IMR-90 (cell line): ENCODE data around the gene FBXO22. TPM values are rescaled to one million over a fixed set of nuclear protein-coding genes. Genes with fewer than 3 reads are reported as not detected.
A peak's percentile ranks its signal among the peaks of the same experiment; 100 is the strongest.

Experiments
- ATAC-seq: fragments of 200-7000 bp; cut with Tn5 transposase; 2 replicates; pipeline ENCODE4 v1.9.1; 2020; ENCODE audit warnings: low read depth, mild to moderate bottlenecking, moderate library complexity
- BruUV-seq: library from RNA; stranded (reverse); fragments of 400-500 nt; replicated peaks from 2 replicates; lab custom pipeline; 2021; lab: Mats Ljungman, UMichigan
- CTCF ChIA-PET: fragments of 300-600 bp; formaldehyde crosslinking; extraction: SDS; loops from one replicate; lab custom pipeline; 2021; ENCODE audit warnings: antibody characterized with exemption; lab: Yijun Ruan, JAX
- POLR2A ChIA-PET: fragments of 300-600 bp; sonication (Branson Sonifier 250); formaldehyde crosslinking; loops from one replicate; lab custom pipeline; 2022; ENCODE audit warnings: antibody characterized with exemption; ENCODE audit not compliant: unreplicated experiment; lab: Charles Lee
- DNase-seq: peaks from one replicate; pipeline ENCODE4 v3.0.0; 2013
- H2AFZ ChIP-seq: replicated peaks from 2 replicates; pipeline ENCODE3; 2013; ENCODE audit warnings: low read length, mild to moderate bottlenecking; ENCODE audit not compliant: poor library complexity
- H2AK5ac ChIP-seq: 2 replicates; pipeline ENCODE4 v1.6.1; 2013; ENCODE audit warnings: low read depth, low read length, inconsistent platforms
- H2AK9ac ChIP-seq: replicated peaks from 2 replicates; pipeline ENCODE3; 2013; ENCODE audit warnings: mild to moderate bottlenecking, low read depth, low read length, moderate library complexity; ENCODE audit not compliant: poor library complexity
- H2BK120ac ChIP-seq: 2 replicates; pipeline ENCODE4 v1.6.1; 2013; ENCODE audit warnings: low read depth, low read length, inconsistent platforms
- H2BK15ac ChIP-seq: 3 replicates; pipeline ENCODE4 v1.6.1; 2013; ENCODE audit warnings: low read depth, low read length, inconsistent platforms
- H2BK20ac ChIP-seq: 2 replicates; pipeline ENCODE4 v1.6.1; 2013; ENCODE audit warnings: low read depth, mild to moderate bottlenecking, inconsistent platforms, low read length, moderate library complexity
- H2BK5ac ChIP-seq: 2 replicates; pipeline ENCODE4 v1.6.1; 2013; ENCODE audit warnings: mild to moderate bottlenecking, low read depth, low read length, inconsistent platforms; ENCODE audit not compliant: poor library complexity, severe bottlenecking
- H3K14ac ChIP-seq: replicated peaks from 2 replicates; pipeline ENCODE4 v1.6.1; 2013; ENCODE audit warnings: low read depth, low read length, inconsistent platforms
- H3K18ac ChIP-seq: 2 replicates; pipeline ENCODE4 v1.6.1; 2013; ENCODE audit warnings: low read depth, low read length, control low read depth
- H3K23ac ChIP-seq: 2 replicates; pipeline ENCODE4 v1.6.1; 2013; ENCODE audit warnings: low read depth, low read length, inconsistent platforms
- H3K27ac ChIP-seq: 2 replicates; pipeline ENCODE4 v1.5.1; 2013; ENCODE audit warnings: mild to moderate bottlenecking, control low read depth, low read length; ENCODE audit not compliant: insufficient read depth
- H3K27me3 ChIP-seq: 2 replicates; pipeline ENCODE4 v1.6.1; 2013; ENCODE audit warnings: low read length; ENCODE audit not compliant: control insufficient read depth, insufficient read depth
- H3K36me3 ChIP-seq: 2 replicates; pipeline ENCODE4 v1.6.1; 2013; ENCODE audit warnings: low read length, mixed read lengths; ENCODE audit not compliant: control insufficient read depth, insufficient read depth
- H3K4ac ChIP-seq: 2 replicates; pipeline ENCODE4 v1.6.1; 2013; ENCODE audit warnings: low read depth, low read length, inconsistent platforms
- H3K4me1 ChIP-seq: 2 replicates; pipeline ENCODE4 v1.6.1; 2013; ENCODE audit warnings: low read length, mixed read lengths; ENCODE audit not compliant: control insufficient read depth, insufficient read depth
- H3K4me2 ChIP-seq: 2 replicates; pipeline ENCODE4 v1.6.1; 2013; ENCODE audit warnings: low read depth, mild to moderate bottlenecking, control low read depth, low read length, moderate library complexity
- H3K4me3 ChIP-seq: 2 replicates; pipeline ENCODE4 v1.5.1; 2013; ENCODE audit warnings: low read depth, mild to moderate bottlenecking, control low read depth, low read length, moderate library complexity; ENCODE audit not compliant: insufficient read depth
- H3K56ac ChIP-seq: 2 replicates; pipeline ENCODE4 v1.6.1; 2013; ENCODE audit warnings: low read length, inconsistent platforms; ENCODE audit not compliant: insufficient read depth; ENCODE audit errors: extremely low read depth
- H3K79me1 ChIP-seq, 2 experiments: 2 replicates each; pipeline ENCODE4 v1.6.1; 2013; ENCODE audit warnings: low read length in 2 of 2, inconsistent platforms in 1 of 2, low read depth in 1 of 2
- H3K9ac ChIP-seq: 2 replicates; pipeline ENCODE4 v1.6.1; 2013; ENCODE audit warnings: low read depth, low read length, control low read depth
- H3K9me1 ChIP-seq: 2 replicates; pipeline ENCODE4 v1.6.1; 2013; ENCODE audit warnings: low read length, inconsistent platforms; ENCODE audit not compliant: insufficient read depth
- H3K9me3 ChIP-seq: 2 replicates; pipeline ENCODE4 v1.6.1; 2013; ENCODE audit warnings: low read length; ENCODE audit not compliant: control insufficient read depth, insufficient read depth
- H4K20me1 ChIP-seq: 2 replicates; pipeline ENCODE4 v1.6.1; 2013; ENCODE audit warnings: low read length, inconsistent platforms; ENCODE audit not compliant: insufficient read depth
- H4K5ac ChIP-seq: 2 replicates; pipeline ENCODE4 v1.6.1; 2013; ENCODE audit warnings: mild to moderate bottlenecking, low read depth, low read length, control low read depth
- H4K8ac ChIP-seq, 2 experiments: 2 replicates each; pipeline ENCODE4 v1.6.1; 2013; ENCODE audit warnings: low read depth in 2 of 2, low read length in 2 of 2, control low read depth in 1 of 2, inconsistent platforms in 1 of 2
- H4K91ac ChIP-seq: 2 replicates; pipeline ENCODE4 v1.6.1; 2013; ENCODE audit warnings: low read depth, low read length, inconsistent platforms; ENCODE audit not compliant: insufficient read depth
- BHLHE40 ChIP-seq: fragments of 150-350 bp; IDR thresholded peaks from 2 replicates; pipeline ENCODE4 v1.6.1; 2016; ENCODE audit warnings: mild to moderate bottlenecking, low read depth, low read length
- CEBPB ChIP-seq: IDR thresholded peaks from 2 replicates; pipeline ENCODE4 v1.6.1; 2012; ENCODE audit warnings: low read depth, low read length, improper control_type of control experiment
- MAFK ChIP-seq: IDR thresholded peaks from 2 replicates; pipeline ENCODE4 v1.6.1; 2012; ENCODE audit warnings: low read depth, low read length, improper control_type of control experiment
- NFE2L2 ChIP-seq: fragments of 150-350 bp; IDR thresholded peaks from 2 replicates; pipeline ENCODE4 v1.6.1; 2016; ENCODE audit warnings: low read depth, mild to moderate bottlenecking, low read length
- POLR2A ChIP-seq: IDR thresholded peaks from 2 replicates; pipeline ENCODE4 v1.6.1; 2012; ENCODE audit warnings: mild to moderate bottlenecking, low read depth, low read length
- WGBS, 2 experiments: methylation state at CpG; one replicate each; pipeline versions ENCODE4 v1.1.5 to v1.1.7; 2013; ENCODE audit warnings: missing lambda C conversion rate in 2 of 2; ENCODE audit not compliant: insufficient read length in 1 of 2; ENCODE audit errors: extremely low coverage in 2 of 2; 5-methylcytosine and 5-hydroxymethylcytosine counted together
- dilution Hi-C: fragments of 300-500 bp; cut with HindIII; formaldehyde crosslinking; loops from one replicate; pipeline ENCODE4 v1.14.3; 2018; ENCODE audit warnings: low sequenced_read_pairs; ENCODE audit not compliant: unreplicated experiment
- in situ Hi-C: fragments of 300-500 bp; cut with MboI; formaldehyde crosslinking; loops from 3 replicates; pipeline ENCODE4 v1.14.3; 2019; ENCODE audit warnings: low sequenced_read_pairs, inconsistent platforms, mixed read lengths
- intact Hi-C: fragments of 100-400 bp; cut with micrococcal nuclease; formaldehyde crosslinking; loops from 2 replicates; pipeline ENCODE4 v1.10.0; 2022
- polyA plus RNA-seq, 3 experiments: library from polyadenylated mRNA; depleted of rRNA; stranded (reverse); fragments of >200 nt; gene quantifications; 2 replicates each; pipeline ENCODE4 v1.2.3, GENCODE V29; 2012; ENCODE audit warnings: low replicate concordance in 1 of 3
- total RNA-seq: library from RNA; depleted of rRNA; stranded (reverse); fragments of >200 nt; gene quantifications from 2 replicates; pipeline ENCODE4 v1.2.3, GENCODE V29; 2012

Gene FBXO22
- total and polyA plus RNA-seq, 2 of the 4 experiments (the other 2 are of a cell fraction), result 22.4 to 45.2 TPM

- H2AK9ac ChIP-seq, result no peak overlapping the region
- H3K36me3 ChIP-seq, result no peaks in the 10 kb centered on the region
- H3K56ac ChIP-seq, result no peak overlapping the region
- intact Hi-C loops, result loop anchor here (10.0 kb wide), 1 partner anchor 188 kb away; no protein-coding TSS in a partner anchor
- H2BK120ac ChIP-seq, result no peak overlapping the region
- peak overlapping the region; percentile 33; the same call in 1 of the 2 replicates for H2BK20ac ChIP-seq
- H3K79me1 ChIP-seq, result no peaks in the 10 kb centered on the region
- no peak overlapping the region; the same call in 1 of the 3 replicates for H2BK15ac ChIP-seq
- peak overlapping the region; percentile 61 for H2BK5ac ChIP-seq
- peak overlapping the region; percentile 72 for H2AK5ac ChIP-seq
- H4K8ac ChIP-seq, result no peak overlapping the region
- peak overlapping the region; percentile 61; the same call in 1 of the 2 replicates for H3K18ac ChIP-seq
- H3K27ac ChIP-seq, result no peak overlapping the region
- TF ChIP-seq BHLHE40, result peak; percentile 83
- TF ChIP-seq CEBPB, result no peak
- TF ChIP-seq MAFK, result peak; percentile 23; the same call in 1 of the 2 replicates
- peak; percentile 41 for TF ChIP-seq NFE2L2
- TF ChIP-seq POLR2A, result no peak
- H3K9me3 ChIP-seq, result no peaks in the 10 kb centered on the region
- CTCF ChIA-PET, result interaction anchor here (1.2 kb wide), 1 partner anchor 8 kb away, joined by 5 read pairs; no protein-coding TSS in a partner anchor
- dilution Hi-C loops, result no loop called here
- POLR2A ChIA-PET, result no interaction called here
- H2AFZ ChIP-seq, result no peak overlapping the region
- no CpG with 5 or more reads among the region's 1 CpG for WGBS, 2 experiments
- H3K4me3 ChIP-seq, result no peak overlapping the region
- no peak overlapping the region for H4K91ac ChIP-seq
- peaks cover 6% of the 10 kb centered on the region for H3K9me1 ChIP-seq
- peak; percentile 77 for DNase-seq
- no peak overlapping the region for H3K9ac ChIP-seq
- H3K4me1 ChIP-seq, result peaks cover 3% of the 10 kb centered on the region; the same call in 1 of the 2 replicates
- H3K27me3 ChIP-seq, result no peaks in the 10 kb centered on the region
- no peak overlapping the region for H3K4me2 ChIP-seq
- BruUV-seq, result no TSS peak
- no peak overlapping the region for H4K5ac ChIP-seq
- no peak overlapping the region for H3K23ac ChIP-seq
- 0 out of 2 replicates have a peak overlapping the region, but pooled peaks have one; percentile 43 for H3K14ac ChIP-seq
- peak overlapping the region; percentile 46; the same call in 1 of the 2 replicates for H3K4ac ChIP-seq
- ATAC-seq, result peak; percentile 70
- in situ Hi-C loops, result no loop called here
- no peaks in the 10 kb centered on the region for H4K20me1 ChIP-seq
Observed at GRCh38 chr15:75947092-75947491, 43.4 kb downstream of the FBXO22 start.
